Esophagus squamous epithelium (tissue), 4 donors: Measurements from ENCODE around the gene PPAN.

Experiments used
- POLR2A ChIP-seq, 4 donors: fragments of 450-650 bp; IDR thresholded peaks; one replicate each; pipeline ENCODE4 v1.6.1; 2017; ENCODE audit warnings: antibody characterized with exemption in 4 of 4, mild to moderate bottlenecking in 4 of 4, moderate library complexity in 3 of 4
- TF ChIP-seq, protein P1 (sequence below), 6 experiments: fragments of 450-650 bp in 4 of 6; fragments of 200-600 bp in 2 of 6; sonication (generic) in 2 of 6; IDR thresholded peaks; one replicate each; pipeline ENCODE4 v1.5.1; 2016 to 2019; ENCODE audit warnings: antibody characterized with exemption in 6 of 6, mild to moderate bottlenecking in 4 of 6, moderate library complexity in 4 of 6

DNA sequence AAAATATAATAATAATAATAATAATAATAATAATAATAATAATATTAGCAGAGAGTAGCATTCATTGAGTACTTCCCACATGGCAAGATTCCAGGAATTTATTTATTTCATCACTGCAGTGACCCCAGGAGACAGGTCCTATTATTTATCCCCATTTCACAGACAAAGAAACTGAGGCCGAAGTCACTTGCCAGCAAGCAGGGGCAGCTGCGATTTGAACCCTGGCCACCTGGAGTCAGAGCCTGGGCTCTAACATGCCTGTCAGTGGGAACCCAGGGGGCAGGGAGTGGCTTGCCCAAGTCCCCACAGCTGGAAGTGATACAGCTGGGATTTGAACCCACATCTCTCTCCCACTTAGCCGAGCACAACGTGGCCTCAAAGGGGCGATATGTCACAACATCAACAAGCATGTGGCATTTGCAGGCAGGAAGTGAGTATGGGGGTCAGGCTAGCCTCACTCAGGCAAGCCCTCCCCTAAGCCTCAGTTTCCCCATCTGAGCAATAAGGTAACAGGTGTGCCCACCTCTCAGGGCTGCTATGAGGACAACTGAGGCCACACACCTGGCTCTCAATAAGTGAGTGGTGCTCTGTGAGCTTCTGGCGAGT is 17.1 kb upstream of the PPAN start:
- TF ChIP-seq, protein P1, sequence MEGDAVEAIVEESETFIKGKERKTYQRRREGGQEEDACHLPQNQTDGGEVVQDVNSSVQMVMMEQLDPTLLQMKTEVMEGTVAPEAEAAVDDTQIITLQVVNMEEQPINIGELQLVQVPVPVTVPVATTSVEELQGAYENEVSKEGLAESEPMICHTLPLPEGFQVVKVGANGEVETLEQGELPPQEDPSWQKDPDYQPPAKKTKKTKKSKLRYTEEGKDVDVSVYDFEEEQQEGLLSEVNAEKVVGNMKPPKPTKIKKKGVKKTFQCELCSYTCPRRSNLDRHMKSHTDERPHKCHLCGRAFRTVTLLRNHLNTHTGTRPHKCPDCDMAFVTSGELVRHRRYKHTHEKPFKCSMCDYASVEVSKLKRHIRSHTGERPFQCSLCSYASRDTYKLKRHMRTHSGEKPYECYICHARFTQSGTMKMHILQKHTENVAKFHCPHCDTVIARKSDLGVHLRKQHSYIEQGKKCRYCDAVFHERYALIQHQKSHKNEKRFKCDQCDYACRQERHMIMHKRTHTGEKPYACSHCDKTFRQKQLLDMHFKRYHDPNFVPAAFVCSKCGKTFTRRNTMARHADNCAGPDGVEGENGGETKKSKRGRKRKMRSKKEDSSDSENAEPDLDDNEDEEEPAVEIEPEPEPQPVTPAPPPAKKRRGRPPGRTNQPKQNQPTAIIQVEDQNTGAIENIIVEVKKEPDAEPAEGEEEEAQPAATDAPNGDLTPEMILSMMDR (IDR thresholded peaks at IDR 0.05): no peak
- TF ChIP-seq POLR2A (IDR thresholded peaks at IDR 0.05): no peak
